Astrocyte of the hippocampus (primary cell): ENCODE measurements around the gene HOXC13.

Experiments used
- DNase-seq: peaks from one replicate; pipeline ENCODE4 v3.0.0; 2011; ENCODE audit warnings: low read depth, low spot score

The HOXC13 gene, protein sequence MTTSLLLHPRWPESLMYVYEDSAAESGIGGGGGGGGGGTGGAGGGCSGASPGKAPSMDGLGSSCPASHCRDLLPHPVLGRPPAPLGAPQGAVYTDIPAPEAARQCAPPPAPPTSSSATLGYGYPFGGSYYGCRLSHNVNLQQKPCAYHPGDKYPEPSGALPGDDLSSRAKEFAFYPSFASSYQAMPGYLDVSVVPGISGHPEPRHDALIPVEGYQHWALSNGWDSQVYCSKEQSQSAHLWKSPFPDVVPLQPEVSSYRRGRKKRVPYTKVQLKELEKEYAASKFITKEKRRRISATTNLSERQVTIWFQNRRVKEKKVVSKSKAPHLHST

DNA sequence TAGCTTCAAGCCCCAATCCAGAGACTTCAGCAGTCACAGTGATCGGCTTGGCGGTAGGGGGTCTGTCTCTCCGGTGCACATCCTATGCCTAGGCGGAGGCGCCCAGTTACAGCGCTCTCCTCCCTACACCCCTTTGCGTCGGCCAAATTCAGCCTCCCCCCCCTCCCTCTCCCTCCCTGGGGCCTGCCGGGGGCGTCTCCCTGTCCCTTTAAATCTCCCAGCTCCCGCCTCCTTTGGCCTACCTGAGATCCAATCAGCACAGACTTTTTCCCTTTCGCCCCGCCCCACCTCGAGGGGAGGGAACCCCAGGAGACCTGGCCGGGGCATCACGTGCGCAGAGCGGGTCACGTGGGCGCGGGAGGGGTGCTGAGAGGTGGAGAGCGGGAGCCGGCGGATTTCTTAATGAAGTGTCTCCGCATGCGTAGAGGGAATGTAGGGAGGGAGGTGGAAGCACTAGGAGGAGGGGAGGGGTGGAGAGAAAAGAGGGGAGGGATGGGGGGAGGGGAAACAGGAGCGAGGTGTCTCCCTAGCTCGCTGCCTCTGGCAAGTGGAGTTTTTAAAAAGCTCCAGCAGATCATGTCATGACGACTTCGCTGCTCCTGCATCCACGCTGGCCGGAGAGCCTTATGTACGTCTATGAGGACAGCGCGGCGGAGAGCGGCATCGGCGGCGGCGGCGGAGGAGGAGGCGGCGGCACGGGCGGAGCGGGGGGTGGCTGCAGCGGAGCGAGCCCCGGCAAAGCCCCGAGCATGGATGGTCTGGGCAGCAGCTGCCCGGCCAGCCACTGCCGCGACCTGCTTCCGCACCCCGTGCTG lies at the start of gene HOXC13:
TSS of gene HOXC13 (plus strand) at position 506 of the 815 bp plus-strand sequence. CDS start at position 582, 76 bp downstream.
- DNase-seq = no peak

- DNase-seq = no peak
Observed at GRCh38 chr12:53890081-53890480, 48.5 kb upstream of the HOXC13 start.

DNA sequence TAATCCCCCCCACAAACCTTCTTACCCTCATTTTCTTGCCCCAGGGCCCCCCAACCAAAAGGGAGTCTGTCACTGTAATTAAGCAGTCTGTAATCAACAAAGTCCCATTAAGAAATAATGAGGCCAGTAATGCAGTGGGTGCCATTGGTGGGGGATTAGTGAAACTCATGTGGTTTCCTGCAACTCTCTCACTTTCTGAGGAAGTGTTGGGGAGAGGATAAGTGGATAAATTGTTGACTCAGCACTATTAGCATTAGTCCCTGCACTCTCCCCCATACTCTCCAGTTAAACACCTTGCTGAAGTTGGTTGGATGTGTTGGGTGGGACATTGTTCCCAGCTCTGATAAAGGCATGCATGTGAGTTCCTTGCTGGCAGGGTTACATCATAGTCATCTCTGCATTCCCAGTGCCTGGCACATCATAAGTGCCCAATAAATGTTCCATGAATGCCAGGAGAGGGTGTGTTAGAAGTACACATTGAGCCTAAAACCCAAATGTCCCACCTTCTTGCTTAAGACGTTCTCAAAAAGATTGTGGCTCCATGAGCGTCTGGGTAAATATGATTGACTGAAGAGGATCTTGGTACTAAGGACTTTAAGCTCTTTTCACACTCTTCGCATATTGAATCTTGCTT lies 45.8 kb upstream of the HOXC13 start:
- no peak for DNase-seq

GRCh38 chr12:53899230-53899629 lies 39.4 kb upstream of the HOXC13 start:
- DNase-seq = no peak

- no peak for DNase-seq
Observed at GRCh38 chr12:53907103-53907502, 31.5 kb upstream of the HOXC13 start.

DNA sequence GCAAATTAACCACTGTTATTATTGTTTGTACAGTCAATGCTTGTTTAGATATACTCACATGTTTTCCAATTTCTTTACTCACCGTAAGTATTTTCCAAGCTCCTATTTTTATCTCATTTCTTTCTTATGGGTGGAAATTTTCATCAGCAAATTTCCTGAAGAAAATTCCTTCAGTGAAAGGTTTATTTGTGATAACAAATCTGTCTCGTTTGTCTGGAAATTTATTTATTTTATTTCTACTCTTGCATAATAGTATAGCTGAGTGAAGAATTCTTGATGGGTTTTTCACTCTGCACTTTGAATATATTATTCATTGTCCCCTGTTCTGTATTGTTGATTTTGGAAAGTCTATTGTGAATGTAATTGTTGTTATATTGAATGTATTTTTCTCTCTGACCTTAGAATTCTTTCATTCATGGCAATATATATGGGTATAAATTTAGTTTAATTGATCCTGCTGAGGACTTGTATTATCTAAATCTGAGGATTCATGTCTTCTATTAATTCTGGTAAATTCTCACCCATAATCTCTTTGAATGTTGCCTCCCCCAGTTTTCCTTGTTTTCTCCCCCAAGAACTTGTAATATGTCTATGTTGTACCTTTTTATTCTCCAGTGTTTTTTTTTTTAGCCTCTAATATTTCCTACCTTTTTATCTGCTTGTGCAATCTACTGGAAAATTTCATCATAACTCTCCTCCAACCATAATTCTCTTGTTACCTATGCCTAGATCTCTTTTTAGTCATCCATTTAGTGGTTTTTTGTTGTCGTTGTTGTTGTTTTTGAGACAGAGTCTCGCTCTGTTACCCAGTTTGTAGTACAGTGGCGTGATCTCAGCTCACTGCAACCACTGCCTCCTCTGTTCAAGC lies 21.6 kb upstream of the HOXC13 start:
- DNase-seq = no peak

- DNase-seq = no peak
Observed at GRCh38 chr12:53924521-53925405, 13.9 kb upstream of the HOXC13 start.

DNA sequence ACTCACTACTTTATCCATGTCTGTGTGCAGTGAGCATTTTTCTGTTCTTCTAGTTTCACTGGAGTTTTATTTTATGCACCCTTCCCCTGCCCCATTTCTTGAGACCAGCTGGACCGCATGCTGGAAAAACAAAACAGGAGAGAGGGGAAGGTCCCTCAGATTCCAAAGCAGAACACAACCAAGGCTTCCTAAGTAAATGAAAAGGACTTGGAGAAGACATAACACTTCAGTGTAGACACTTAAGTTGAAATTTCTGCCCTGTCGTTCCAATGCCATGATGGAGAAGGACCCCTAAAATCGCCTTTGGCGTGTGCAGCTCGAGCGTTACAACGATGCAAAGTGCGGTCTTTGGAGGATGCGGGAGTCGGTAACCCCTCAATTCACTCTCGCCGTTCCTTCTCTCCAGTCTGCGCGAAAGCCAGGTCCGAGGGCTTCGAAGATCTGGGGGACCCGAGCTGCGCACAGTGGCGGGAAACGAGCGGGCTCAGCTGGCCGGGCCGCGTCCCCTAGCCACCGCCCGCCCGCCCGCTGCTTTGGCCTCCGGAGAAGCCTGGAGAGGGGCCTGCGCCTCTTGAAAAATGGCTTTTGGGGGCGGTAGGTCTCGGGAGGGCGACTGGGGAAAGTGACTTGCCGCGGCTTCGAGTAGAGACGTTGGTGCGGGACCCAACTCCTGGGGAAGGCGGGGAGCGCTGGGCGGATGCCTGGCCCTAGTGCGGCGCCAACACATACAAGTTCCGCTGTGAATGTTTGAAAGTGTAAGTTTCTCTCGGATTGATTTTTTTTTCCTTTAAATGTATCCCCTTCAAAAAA lies 11.2 kb upstream of the HOXC13 start:
- no peak for DNase-seq

GRCh38 chr12:53928054-53928835 lies 10.4 kb upstream of the HOXC13 start:
- DNase-seq = no peak

- DNase-seq = no peak
Observed at GRCh38 chr12:53929527-53929926, 9.1 kb upstream of the HOXC13 start.

DNA sequence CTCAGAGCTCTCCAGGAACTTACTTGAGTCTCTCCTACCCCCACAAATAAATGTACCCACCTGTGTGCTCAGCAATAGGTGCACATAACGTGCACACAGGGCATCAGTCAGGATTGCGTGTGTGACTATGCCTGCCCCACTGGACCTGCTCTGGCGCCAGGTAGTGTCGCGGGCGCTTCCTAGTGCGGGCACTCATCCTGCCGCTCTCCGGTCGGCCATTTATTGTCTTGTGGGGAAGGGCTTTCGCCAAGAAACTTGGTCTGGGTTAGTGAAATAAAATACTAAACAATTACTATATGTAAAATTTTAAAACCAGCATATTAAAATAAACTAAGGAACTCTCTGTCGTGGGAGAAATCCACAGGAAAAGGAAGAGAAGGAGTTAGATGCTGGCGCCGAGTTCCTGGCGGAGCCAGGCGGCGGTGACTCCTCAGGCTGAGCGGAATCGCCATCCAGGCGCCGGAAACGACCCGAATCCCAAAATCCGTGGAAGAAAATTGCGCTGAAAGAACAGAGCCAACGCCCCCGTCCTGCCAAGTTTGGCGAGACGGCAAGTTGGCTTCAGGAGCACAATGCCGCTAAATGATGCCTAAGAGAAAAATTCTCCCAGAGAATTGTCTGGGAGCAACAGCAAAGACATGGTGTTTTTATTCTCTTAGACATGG lies 7.9 kb upstream of the HOXC13 start:
- DNase-seq = no peak

DNA sequence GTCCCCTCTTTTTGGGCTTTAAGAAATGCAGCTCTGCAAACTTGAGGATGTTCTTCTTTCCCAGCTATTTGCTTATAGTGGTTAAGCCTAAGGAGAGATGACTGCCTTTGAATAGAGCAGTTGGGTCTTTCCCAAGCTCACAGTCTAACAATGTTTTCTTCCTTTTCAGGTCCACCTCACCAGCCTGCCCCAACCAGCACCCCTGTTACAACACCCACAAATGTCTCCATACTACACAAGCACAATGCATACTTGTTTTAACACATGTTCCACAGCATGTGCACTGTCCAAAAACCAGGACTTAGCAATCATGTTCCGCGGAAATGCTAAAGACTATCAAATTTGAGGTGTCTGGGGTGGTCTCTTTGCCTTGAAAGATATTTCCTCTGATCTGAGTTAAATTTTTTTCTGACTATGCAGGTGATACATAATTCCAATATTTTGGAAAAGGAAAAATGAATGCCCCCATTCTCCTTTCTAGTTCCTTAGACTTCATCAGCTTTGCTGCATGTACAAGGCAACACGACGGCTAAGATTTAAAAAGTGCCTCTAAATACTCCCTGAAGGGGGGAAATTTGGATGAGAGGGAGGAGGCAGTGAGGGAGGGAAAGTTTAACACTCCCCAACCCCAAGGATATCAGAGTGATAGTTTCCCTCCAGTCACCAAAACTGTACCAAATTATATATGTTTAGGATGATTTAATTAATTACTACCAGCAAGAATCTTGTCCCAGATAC lies 6.6 kb upstream of the HOXC13 start:
- DNase-seq = no peak

GRCh38 chr12:53932915-53933314 lies 5.7 kb upstream of the HOXC13 start:
- no peak for DNase-seq

- no peak for DNase-seq
Observed at GRCh38 chr12:53935383-53936341, 3.0 kb upstream of the HOXC13 start.

GRCh38 chr12:53937099-53937498 lies 1.5 kb upstream of the HOXC13 start:
- DNase-seq = no peak

GRCh38 chr12:53937596-53938325 lies 870 bp upstream of the HOXC13 start:
- DNase-seq = no peak
